NK-92 (cell line): ENCODE measurements around the gene MACC1.

Source experiments
- DNase-seq: peaks from one replicate; lab custom pipeline; 2025; ENCODE audit not compliant: unreplicated experiment; lab: John Stamatoyannopoulos, UW

The MACC1 gene

DNA sequence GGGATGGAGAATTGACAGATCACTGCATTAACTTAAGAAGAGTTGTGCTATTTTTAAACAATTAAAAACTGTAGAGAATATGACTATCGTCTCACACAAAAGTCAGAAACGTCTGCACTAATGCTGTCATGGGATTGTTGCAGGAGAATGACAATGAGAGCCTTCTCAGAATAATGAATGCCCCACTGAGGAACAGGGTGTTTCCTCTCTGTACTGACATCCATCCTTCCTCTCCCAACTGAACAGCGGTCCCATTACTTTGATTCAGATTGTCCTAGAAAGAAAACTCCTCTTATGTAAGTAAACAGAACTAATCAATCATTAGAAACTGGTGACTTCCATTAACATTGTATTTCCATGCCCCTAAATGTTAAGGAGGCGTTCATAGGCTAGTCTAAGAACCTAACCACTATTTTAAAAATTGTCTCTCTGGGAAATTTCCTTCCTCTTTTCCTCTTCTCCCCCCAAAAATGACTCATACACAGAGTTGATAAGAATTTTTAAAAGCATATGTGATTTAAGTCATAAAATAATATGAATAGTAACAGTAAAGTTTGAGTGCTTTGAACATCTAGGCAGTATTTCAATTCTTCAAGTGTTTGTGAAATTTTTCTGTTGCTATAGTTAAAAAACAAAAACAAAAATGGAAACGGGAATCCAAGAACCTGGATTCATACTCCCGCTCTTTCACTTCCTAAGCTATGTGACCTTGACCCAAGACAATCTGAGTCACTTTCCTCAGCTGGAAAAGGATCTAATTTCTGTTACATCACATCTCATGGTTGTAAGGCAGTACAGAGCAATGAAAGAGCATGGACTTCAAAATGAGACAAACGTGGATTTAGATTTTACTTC lies 12.7 kb upstream of the MACC1 start:
- no peak for DNase-seq

DNA sequence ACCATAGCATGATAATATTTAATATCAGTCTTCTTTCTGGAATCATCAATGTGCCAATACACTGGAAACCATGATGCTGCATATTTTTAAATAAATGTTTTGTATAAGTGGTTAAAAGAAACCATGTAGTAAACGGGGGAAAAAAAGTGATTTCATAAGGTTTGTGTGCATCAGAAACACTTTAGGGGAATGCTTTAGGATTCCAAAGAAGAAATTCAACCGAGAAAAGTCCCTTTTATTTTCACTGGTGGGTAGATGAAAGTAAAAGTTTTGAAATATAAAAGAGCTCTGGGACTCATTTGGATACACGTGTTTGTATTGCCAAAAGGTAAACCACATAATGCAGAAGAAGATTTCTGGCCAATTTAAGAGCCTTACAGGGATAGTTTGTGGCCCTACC lies 11.9 kb upstream of the MACC1 start:
- no peak for DNase-seq

DNA sequence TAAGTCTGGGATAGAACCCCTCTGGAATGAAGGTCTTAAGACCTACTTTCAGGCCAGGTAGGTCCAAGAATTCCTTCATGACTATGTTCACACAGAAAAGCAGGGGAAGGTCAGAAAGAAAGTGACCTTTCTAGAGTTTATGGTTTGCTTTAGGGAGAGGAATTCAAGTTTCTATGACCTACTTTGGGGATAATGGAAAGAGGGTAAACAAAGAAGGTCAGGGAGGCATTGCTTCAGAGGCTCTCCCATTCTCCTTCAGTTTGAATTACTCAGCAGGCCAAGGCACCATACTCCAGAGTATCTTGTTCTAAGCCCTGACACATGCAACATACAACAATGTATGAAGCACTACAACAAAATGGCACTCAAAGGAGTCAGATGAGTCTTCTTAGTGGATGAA lies 11.5 kb upstream of the MACC1 start:
- DNase-seq: no peak

DNA sequence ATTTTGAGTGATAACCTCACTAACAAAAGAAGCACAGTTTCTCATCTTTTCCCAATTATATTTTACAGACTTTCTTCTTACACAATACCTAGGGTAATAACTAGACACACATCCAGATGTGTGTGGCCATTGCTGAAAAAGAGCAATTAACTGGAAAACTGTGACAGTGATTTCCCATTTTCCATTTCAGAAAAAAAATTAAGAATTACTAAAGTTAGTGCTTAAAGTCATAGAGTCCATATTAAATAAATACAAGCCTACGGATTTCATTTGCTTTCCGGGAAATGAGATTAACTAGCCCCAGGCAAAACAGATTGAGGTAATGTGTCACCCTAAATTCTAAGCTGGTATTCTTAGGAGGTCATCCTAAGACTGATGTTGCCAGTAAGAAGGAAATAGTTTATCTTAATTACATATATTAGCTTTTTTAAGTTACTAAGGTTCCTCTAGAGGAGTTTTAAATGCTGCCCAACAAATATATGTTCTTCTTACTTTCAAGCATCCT lies 10.2 kb upstream of the MACC1 start:
- DNase-seq: no peak

DNA sequence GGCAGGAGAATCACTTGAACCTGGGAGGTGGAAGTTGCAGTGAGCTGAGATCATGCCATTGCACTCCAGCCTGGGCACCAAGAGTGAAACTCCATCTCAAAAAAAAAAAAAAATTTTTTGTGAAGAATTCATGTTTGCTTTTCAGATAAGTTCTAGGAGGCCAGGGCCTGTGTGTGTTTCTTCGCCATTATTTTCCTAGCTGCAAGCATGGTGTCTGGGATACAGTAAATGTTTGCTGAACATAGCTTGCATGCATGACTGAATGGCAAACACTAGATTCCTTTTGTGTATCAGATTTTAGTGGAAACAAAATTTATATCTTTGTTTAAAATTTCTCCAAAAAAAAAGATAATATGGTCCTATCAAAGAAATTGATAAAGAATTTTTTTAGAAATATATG lies 9.7 kb upstream of the MACC1 start:
- no peak for DNase-seq

DNA sequence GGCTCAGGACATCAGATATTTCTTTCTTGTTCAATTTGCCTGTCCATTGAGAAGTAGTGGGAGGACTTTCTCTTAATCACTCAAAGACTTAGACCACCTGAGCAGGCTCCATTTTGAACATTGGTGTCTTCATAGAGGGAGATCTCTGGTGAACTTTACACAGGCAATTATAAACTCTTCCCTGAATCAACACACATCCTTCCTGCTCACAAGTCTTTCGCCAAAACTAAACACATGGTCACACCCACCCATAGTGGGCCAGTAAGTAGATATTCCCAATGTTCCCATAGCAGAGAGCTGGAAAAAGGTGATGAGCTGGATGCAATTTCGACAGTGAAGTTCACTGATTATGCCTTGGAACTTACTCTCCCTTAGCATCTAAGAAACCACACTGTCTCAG lies 8.2 kb upstream of the MACC1 start:
- DNase-seq: no peak

DNA sequence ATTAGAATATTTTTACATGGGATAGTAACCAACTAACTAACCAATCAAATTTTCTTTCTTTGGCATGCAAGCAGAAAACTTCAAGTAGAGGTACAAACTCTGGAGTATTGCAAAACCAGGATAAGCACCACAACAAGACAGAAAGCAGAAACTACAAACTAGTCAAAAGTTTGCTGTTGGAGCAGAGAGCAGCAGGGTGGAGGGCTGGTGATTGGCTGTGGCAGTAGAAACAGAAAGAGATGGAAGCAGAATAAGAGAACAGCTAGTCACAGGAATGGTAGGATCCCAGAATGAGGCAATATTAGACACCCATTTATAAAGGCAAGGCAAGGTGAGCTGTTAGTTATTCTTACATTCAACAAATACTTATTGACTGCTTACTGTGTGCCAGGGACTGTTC lies 6.8 kb upstream of the MACC1 start:
- DNase-seq: no peak

DNA sequence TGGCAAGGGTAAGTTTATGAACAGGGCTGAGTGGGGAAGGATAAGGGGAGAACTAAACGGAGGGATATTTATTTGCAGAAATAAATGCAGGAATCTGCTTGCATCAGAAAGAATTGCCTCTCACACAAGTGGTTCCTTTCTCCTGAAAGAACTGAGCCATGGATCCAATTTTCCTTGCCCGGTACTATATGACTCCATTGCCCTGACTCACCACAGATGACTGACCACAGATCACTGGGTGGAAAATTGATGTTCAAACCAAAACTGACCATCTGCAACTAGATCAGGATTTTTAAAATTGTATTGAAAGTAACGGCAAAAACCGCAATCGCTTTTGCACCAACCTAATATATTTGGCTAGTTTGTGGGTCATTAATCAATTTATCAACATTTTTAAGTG lies 6.2 kb upstream of the MACC1 start:
- DNase-seq: no peak

DNA sequence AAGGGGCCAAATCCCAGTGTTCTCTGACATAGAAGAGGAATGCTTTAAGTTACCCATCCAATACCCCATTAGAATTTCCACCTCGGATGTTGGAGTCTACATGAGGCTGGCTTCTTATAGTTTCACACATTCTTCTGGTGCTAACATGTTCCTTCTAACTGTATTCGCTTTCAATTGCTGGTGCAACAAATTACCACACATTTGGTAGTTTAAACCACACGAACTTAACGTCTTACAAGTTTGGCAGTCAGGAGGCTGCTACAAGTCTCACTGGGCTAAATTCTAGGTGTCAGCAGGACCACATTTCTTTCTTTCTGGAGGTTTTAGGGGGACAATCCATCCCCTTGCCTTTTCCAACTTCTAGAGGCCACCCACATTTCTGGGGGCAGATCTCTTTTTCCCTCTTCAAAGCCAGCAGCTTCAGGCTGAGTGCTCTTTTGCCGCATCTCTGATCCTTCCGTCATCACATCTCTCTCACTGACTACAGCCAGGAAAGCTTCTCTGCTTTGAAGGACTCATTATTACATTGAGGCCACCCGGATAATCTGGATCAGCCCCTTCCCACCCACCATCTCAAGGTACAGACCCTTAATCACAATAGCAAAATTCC lies 5.1 kb upstream of the MACC1 start:
- no peak for DNase-seq

DNA sequence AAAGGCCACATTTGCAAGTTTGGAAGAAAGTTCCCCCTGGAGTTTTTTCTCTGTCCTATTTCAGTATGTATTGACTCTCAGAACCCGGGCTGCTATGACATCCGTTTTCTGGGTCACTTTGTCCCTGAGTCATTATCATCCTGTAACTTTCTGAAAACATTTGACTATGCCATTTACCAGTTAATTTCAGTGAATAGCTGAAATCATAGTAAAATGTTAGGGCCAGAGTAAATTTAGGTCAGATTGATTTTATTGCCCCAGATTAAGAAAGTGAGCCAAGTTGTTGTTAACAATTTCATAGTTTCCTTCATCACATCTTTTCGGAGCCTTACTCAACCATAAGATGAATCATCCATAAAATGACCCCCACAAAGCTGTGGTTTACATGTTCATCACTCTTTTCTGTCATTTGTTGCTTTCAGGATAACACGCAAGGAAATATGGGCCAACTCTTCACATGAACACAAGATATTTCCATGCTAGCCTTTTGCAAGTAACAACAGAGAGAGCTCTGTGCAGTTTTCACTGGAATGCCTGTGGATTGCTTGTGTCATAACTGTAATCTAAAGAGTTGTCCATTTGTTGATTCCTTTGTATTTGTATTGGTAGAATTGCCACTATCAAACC lies 3.9 kb upstream of the MACC1 start:
- no peak for DNase-seq

DNA sequence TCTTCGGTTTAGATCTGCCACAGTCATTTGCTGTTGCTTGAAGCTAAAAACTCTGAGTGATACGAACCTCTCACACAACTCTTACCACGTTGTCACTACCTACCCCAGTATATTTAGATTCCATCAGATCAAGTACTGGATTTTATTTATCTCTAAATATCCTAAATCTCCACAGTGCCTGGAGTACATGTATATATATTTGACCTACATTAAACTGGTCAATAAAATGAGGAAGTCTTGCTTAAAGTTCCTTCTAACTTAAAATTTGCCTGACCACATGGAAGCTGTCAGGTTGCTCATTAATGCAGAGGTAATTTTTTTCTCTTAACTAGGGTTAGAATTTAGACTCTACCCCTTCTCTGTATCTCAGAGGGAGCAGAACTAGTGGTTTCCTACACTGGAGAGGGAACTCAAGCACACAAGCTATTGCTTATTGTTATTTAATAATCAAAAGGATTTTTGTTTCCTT lies 3.1 kb upstream of the MACC1 start:
- no peak for DNase-seq

DNA sequence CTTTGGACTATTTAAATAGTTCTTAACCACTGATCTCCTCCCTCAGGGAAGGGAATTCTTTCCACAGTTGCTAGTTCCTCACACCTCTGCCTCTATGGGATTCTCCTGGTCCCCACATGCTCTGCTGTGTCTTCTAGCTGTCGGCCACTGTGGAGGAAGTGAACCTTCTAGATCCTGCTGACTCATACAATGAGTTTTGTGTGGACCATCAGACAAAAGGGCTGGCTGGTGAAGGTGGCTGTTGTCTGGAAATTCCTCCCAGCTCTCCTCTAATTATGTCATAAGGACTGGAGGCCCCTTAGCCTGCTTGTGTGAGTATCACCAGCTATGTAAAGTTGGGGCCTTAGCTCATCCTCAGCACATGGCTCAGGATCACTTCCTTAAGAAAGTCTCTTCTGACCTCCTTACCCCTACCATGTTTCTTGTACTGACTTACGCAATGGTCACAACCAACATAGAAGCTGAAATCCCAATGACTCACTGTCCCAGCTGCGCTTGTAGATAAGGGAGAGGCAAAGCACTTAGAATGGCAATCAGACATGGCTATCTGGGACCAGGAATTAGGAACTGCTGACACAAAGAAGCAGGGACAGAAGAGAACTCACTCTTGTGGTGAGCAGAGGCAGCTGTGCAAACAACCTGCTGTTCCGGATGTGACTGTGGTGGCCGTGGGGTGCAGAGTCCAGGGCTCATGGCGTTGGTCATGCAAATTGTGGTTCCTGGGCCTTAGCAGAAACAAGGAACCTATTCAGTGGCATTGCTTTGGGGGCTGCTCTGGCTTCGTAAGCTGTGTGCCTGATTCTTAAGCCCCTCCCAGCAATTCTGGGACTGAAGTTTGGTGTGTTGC lies 2.5 kb upstream of the MACC1 start:
- no peak for DNase-seq

DNA sequence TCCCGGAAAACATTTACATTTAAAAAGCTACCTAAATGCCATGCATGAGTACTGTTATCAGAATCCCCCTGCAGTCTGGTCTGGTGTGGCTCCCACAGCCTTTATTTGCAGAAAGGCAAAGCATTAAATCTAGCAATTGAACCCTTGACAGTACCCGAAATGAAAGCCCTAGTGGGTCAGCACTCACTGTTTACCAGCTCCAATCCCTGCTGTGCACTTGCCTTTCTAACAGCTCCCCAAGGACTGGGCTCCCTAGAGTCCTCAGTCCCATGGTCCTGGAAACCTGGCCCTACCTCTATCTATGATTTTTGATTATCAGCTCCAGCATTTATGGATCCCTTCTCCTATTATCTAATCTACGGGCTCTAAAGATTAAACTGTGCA lies 1.9 kb upstream of the MACC1 start:
- DNase-seq: no peak

DNA sequence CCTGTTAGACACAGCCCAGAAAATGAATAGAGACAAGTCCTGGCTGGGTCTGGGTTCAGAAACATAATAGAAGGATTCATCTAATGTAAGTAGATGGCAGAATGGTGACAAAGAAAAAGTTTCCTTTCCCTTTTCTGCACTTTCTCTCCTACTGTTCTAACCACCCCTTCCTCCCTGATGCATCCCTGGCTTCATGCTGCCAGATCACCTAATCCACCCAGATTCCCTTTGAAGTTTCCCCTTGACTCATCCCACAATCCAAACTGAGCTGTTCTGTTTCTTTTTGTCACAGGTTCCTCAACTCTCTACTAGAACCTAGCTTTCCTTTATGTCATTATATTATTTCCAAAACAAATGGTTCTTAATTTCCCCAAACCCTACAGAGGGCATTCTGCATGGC lies 1.1 kb upstream of the MACC1 start:
- no peak for DNase-seq

DNA sequence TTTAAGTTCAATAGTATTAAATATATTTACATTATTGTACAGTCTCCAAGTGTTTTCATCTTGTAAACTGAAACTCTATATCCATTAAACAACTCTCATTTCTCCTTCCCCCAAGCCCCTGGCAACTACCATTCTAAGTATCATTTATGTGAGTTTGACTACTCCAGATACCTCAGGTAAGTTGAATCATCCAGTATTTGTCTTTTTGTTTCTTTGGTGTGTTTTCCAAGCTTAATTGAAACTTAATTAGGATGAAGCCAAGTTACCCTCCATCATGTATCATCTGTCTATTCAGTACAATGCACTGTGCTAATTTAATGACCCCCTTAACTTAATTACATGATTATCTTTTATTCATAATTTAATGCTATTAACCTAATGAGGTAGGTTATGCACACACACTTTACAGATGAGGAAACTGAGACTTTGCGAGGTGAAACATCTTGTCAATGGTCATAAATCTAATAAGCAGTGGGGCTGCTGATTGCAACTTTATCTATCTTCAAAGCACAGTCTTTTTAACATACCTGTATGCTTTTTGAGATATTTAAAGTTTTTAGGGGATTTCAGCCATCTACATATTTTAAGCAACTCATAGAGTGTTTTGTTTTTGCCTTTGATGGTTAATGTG lies 663 bp downstream of the MACC1 start:
- no peak for DNase-seq

DNA sequence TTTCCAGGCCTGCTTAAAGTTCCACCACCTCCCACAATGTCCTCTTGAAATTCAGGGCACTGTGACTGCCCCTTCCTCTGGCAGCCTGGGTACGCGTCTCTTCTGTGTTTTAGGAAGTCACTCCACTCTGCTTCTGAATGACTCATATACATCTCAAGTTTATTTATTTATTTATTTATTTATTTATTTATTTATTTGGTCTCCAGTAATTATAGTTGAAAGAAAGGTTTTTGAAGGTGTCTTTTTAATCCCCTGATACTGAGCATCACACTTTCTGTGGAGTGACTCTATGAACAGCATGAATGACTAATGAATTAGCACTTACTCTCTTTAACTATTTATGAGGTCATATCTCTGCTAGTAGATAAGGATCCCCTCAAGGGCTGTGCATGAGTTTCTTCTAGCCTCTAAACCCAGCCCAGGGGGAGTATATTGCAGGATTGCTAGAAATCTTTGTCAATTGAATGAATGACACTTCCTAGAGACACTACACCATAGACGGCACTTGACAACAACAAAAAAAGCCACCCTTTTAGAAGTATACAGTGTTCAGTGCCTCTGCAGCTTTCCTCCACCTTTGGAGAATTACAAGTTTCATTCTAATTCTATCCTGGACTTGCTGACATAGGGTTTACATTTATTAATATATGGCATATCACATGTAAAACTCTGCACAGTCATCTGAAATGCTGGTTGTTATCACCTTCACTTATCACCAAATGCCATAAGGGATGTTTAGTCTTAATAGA lies 2.1 kb downstream of the MACC1 start:
- no peak for DNase-seq

DNA sequence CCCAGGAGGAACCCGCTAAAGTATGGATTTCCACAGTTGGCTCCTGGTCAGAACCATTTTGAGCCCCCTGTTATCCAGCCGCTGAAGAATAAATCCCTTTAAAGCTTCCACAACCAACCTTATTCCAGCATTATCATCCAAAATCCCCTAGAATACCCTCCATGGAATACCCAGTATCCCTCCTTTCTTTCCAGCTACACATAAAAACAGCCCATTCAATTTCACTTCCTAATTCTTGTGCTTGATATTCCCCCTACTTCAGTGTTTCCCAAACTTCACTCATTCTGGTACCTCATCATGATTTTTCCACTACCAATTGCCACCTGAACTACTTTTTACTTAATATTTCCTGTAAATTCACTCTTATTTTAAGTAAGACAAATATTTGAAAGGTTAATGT lies 3.1 kb downstream of the MACC1 start:
- no peak for DNase-seq

DNA sequence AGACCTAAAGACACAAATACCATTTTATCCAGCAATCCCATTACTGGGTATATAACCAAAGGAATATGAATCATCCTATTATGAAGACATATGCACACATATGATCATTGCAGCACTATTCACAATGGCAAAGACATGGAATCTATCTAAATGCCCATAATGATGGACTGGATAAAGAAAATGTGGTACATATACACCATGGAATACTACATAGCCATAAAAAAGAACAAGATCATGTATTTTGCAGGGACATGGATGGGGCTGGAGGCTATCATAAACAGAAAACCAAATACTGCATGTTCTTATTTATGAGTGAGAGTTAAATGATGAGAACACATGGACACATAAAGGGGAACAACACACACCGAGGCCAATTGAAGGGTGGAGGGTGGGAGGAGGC lies 3.8 kb downstream of the MACC1 start:
- no peak for DNase-seq

DNA sequence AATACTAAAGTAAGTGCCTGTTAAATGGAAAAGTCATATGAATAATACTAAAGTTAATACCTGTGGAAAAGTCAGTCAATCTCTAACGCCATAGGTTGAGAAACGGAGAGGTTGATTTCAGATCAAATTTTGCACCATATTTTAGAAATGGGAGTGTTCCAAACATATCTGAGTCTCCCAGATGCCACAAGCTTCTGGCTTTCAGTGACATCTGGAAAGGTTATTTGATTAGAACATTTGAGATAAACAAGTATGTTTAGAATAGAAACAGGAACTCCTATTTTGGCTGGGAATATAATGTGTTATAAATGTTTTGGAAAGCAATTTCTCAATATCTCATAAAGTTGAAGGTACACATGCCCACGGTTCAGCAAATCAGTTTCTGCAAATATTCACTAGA lies 5.8 kb downstream of the MACC1 start:
- no peak for DNase-seq

DNA sequence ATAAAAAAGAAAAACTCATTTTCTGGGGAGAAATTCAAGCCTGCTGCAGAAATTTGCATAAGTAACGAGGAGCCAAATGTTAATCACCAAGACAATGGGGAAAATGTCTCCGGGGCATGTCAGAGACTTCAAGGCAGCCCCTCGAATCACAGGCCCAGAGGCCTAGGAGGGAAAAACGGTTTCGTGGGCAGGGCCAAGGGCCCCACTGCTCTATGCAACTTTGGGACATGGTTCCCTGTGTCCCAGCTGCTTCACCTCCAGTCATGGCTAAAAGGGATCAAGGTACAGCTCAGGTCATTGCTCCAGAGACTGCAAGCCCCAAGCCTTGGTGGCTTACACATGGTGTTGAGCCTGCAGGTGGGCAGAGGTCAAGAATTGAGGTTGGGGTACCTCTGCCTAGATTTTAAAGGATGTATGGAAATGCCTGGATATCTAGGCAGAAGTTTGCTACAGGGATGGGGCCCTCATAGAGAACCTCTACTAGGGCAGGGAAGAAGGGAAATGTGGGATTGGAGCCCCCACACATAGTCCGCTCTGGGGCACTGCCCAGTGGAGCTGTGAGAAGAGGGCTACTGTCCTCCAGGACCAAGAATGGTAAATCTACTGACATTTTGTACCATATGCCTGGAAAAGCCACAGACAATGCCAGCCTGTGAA lies 8.4 kb downstream of the MACC1 start:
- no peak for DNase-seq
